ENCODE measurements around the gene APBA2.
"Not testable (repeated sequence)": the region's sequence is repeated elsewhere in the genome, so short reads cannot be mapped to it uniquely, and the experiment has no call there.

APBA2 gene

GRCh38 chr15:28876845-28877185 lies 9.0 kb upstream of the APBA2 start:
- in situ Hi-C loops (cut with MboI; ENCODE audit: low sequenced_read_pairs) = no loop called here

- in situ Hi-C loops (cut with MboI; ENCODE audit: low sequenced_read_pairs) = no loop called here
Measured at GRCh38 chr15:28878209-28878608, 7.6 kb upstream of the APBA2 start.

- in situ Hi-C loops (cut with MboI; ENCODE audit: low sequenced_read_pairs) = no loop called here
Measured at GRCh38 chr15:28879551-28879950, 6.2 kb upstream of the APBA2 start.

GRCh38 chr15:28880680-28881079 lies 5.1 kb upstream of the APBA2 start:
- in situ Hi-C loops (cut with MboI; ENCODE audit: low sequenced_read_pairs) = no loop called here

GRCh38 chr15:28881170-28881569 lies 4.6 kb upstream of the APBA2 start:
- in situ Hi-C loops (cut with MboI; ENCODE audit: low sequenced_read_pairs) = no loop called here

- in situ Hi-C loops (cut with MboI; ENCODE audit: low sequenced_read_pairs) = no loop called here
Measured at GRCh38 chr15:28881600-28881999, 4.2 kb upstream of the APBA2 start.

- in situ Hi-C loops (cut with MboI; ENCODE audit: low sequenced_read_pairs) = no loop called here
Measured at GRCh38 chr15:28884151-28884940, 1.4 kb upstream of the APBA2 start.

GRCh38 chr15:28885128-28885629 lies 595 bp upstream of the APBA2 start:
- in situ Hi-C loops (cut with MboI; ENCODE audit: low sequenced_read_pairs) = no loop called here

GRCh38 chr15:28886431-28887338 lies 911 bp downstream of the APBA2 start:
- in situ Hi-C loops (cut with MboI; ENCODE audit: low sequenced_read_pairs) = no loop called here

- in situ Hi-C loops (cut with MboI; ENCODE audit: low sequenced_read_pairs) = no loop called here
Measured at GRCh38 chr15:28887339-28888174, 1.8 kb downstream of the APBA2 start.

- in situ Hi-C loops (cut with MboI; ENCODE audit: low sequenced_read_pairs) = no loop called here
Measured at GRCh38 chr15:28888302-28888894, 2.6 kb downstream of the APBA2 start.

GRCh38 chr15:28888900-28889299 lies 3.1 kb downstream of the APBA2 start:
- in situ Hi-C loops (cut with MboI; ENCODE audit: low sequenced_read_pairs) = no loop called here

- in situ Hi-C loops (cut with MboI; ENCODE audit: low sequenced_read_pairs) = no loop called here
Measured at GRCh38 chr15:28889346-28889745, 3.6 kb downstream of the APBA2 start.

GRCh38 chr15:28889871-28890270 lies 4.1 kb downstream of the APBA2 start:
- in situ Hi-C loops (cut with MboI; ENCODE audit: low sequenced_read_pairs) = not testable (repeated sequence)

GRCh38 chr15:28890291-28890690 lies 4.5 kb downstream of the APBA2 start:
- in situ Hi-C loops (cut with MboI; ENCODE audit: low sequenced_read_pairs) = not testable (repeated sequence)

- in situ Hi-C loops (cut with MboI; ENCODE audit: low sequenced_read_pairs) = no loop called here
Measured at GRCh38 chr15:28890711-28891495, 5.1 kb downstream of the APBA2 start.

GRCh38 chr15:28891588-28891987 lies 5.8 kb downstream of the APBA2 start:
- in situ Hi-C loops (cut with MboI; ENCODE audit: low sequenced_read_pairs) = no loop called here

GRCh38 chr15:28892789-28893610 lies 7.2 kb downstream of the APBA2 start:
- in situ Hi-C loops (cut with MboI; ENCODE audit: low sequenced_read_pairs) = no loop called here

- in situ Hi-C loops (cut with MboI; ENCODE audit: low sequenced_read_pairs) = no loop called here
Measured at GRCh38 chr15:28894631-28895030, 8.9 kb downstream of the APBA2 start.

Data from HL-60/S4 treated with retinoic acid at 250 ng/mL for 4 days and 3 days (cell line).